ENCODE results near the gene DCTD.

DCTD gene

GRCh38 chr4:182890202-182890601, 27.0 kb downstream of the DCTD start:
- TF ChIP-seq CTCF (conservative IDR thresholded peaks at IDR 0.05) (no peak), ZFX (IDR thresholded peaks at IDR 0.05) (no peak)
- no peak overlapping the region for H3K27ac ChIP-seq

GRCh38 chr4:182888891-182889290, 28.3 kb downstream of the DCTD start:
- no peak overlapping the region for H3K27ac ChIP-seq
- TF ChIP-seq CTCF (conservative IDR thresholded peaks at IDR 0.05) (no peak), ZFX (IDR thresholded peaks at IDR 0.05) (no peak)

DNA sequence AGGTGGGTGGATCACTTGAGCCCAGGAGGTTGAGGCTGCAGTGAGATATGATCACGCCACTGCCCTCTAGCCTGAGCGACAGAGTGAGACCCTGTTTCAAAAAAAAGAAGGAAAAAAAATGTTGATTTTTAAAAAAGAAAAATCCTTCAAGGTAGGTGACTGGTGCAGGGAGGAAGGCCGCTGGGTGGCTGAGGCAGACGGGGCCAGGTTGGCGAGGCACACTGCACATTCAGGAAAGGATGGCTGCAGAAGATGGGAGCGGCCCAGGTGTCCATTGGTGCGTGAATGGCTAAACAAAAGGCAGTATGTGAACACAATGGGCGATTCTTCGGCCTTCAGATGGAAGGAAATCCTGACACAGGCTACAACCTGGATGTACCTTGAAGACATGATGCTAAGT, 30.4 kb downstream of the DCTD start:
- no peak for TF ChIP-seq ZFX (IDR thresholded peaks at IDR 0.05)
- no peak for TF ChIP-seq CTCF (conservative IDR thresholded peaks at IDR 0.05)
- H3K27ac ChIP-seq: no peak overlapping the region

DNA sequence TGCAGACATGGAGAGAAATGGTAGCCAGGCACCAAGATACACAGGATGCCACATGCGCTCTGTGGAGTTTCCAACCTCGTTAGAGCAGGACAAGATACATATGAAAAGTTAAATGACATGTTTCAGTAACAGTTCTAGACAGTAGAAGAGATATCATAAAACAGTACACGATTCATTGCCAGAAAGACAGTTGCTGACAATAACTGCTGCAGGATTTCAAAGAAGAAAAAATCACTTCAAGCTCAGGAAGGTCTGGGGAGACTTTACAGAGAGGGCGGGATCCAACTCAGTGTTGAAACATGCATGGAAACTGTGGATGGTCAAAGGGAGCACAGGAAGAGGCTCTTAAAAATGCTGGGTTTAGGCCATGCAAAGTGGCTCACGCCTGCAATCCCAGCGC, 31.0 kb downstream of the DCTD start:
- TF ChIP-seq CTCF (conservative IDR thresholded peaks at IDR 0.05) (no peak), ZFX (IDR thresholded peaks at IDR 0.05) (no peak)
- H3K27ac ChIP-seq: no peak overlapping the region

- no peak for TF ChIP-seq ZFX (IDR thresholded peaks at IDR 0.05)
- no peak for TF ChIP-seq CTCF (conservative IDR thresholded peaks at IDR 0.05)
- no peak overlapping the region for H3K27ac ChIP-seq
These were observed 31.5 kb downstream of the DCTD start for GRCh38 chr4:182885738-182886077.

GRCh38 chr4:182885022-182885737, 32.0 kb downstream of the DCTD start:
- H3K27ac ChIP-seq: no peak overlapping the region
- TF ChIP-seq CTCF (conservative IDR thresholded peaks at IDR 0.05): no peak
- TF ChIP-seq ZFX (IDR thresholded peaks at IDR 0.05): no peak

DNA sequence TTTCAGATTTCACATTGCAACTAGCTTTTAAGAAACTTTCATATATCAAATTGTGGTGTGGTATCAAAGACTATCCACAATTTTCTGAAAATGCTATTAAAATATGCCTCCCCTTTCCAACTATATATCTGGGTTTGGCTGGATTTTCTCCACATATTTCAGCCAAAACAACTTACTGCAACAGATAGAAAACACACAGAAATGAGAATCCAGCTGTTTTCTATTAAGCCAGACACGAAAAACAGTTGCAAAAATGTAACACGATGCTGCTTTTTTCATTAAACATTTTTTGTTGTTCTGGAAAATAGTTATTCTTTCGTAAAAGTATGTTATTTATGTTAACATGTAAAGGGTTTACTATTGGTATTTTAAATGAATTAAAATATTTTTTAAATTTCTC, 33.1 kb downstream of the DCTD start:
- TF ChIP-seq ZFX (IDR thresholded peaks at IDR 0.05) (no peak), CTCF (conservative IDR thresholded peaks at IDR 0.05) (no peak)
- no peak overlapping the region for H3K27ac ChIP-seq

Data from C4-2B (cell line).